GM06990 (cell line): ENCODE measurements around the gene ZBTB49.

ENCODE experiments used
- DNase-seq: peaks from one replicate; pipeline ENCODE4 v3.0.0-alpha.2; 2011; ENCODE audit not compliant: insufficient read length; ENCODE audit errors: extremely low read depth
- H3K27me3 ChIP-seq: replicated peaks from 2 replicates; pipeline ENCODE4 v1.6.0; 2011; ENCODE audit warnings: low read length; ENCODE audit not compliant: control insufficient read depth, insufficient read depth
- H3K36me3 ChIP-seq: 2 replicates; pipeline ENCODE4 v1.5.1; 2011; ENCODE audit warnings: low read length; ENCODE audit not compliant: control insufficient read depth, insufficient read depth
- H3K4me3 ChIP-seq: replicated peaks from 2 replicates; pipeline ENCODE4 v1.5.1; 2011; ENCODE audit warnings: low read depth, mild to moderate bottlenecking, control low read depth, low read length
- CTCF ChIP-seq: IDR thresholded peaks from 2 replicates; pipeline ENCODE4 v1.5.1; 2011; ENCODE audit warnings: low read length, control low read depth, mild to moderate bottlenecking, inconsistent platforms; ENCODE audit not compliant: insufficient read depth, poor library complexity, severe bottlenecking

Gene ZBTB49

GRCh38 chr4:4271912-4272311 lies 18.1 kb upstream of the ZBTB49 start:
- H3K27me3 ChIP-seq = no peaks in the 10 kb centered on the region
- H3K4me3 ChIP-seq = no peak overlapping the region
- peak; percentile 8 for TF ChIP-seq CTCF
- no peak for DNase-seq
- H3K36me3 ChIP-seq = peaks cover 16% of the 10 kb centered on the region

- Histone ChIP-seq H3K27me3 (no peaks in the 10 kb centered on the region), H3K36me3 (peaks cover 21% of the 10 kb centered on the region), H3K4me3 (no peak overlapping the region)
- DNase-seq = no peak
- TF ChIP-seq CTCF = no peak
These were observed 15.8 kb upstream of the ZBTB49 start for GRCh38 chr4:4274226-4274625.

DNA sequence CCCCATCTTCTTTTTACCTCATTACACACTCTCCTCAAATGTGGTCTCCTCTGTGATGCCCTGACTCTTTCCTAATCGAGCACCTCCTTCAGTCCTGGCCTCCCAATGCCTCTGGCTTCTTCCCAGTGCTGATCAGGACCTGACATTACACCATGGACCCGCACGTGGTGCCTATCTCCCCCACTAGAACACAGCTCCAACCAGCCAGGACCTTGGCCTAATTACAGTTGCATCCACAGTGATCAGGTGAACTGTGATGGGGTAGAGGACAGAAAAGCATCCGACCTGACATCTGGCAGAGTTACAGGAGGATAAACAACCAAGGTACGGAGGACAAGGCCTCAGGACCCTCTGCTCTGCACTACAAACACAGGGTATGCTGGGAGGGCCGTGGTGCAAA lies 12.5 kb upstream of the ZBTB49 start:
- Histone ChIP-seq H3K36me3 (peaks cover 20% of the 10 kb centered on the region), H3K4me3 (no peak overlapping the region), H3K27me3 (no peaks in the 10 kb centered on the region)
- no peak for DNase-seq
- TF ChIP-seq CTCF = no peak

GRCh38 chr4:4281787-4282186 lies 8.3 kb upstream of the ZBTB49 start:
- TF ChIP-seq CTCF = no peak
- DNase-seq = no peak
- H3K27me3 ChIP-seq = no peaks in the 10 kb centered on the region
- H3K4me3 ChIP-seq = no peak overlapping the region
- peaks cover 21% of the 10 kb centered on the region for H3K36me3 ChIP-seq

GRCh38 chr4:4284827-4285618 lies 5.0 kb upstream of the ZBTB49 start:
- no peak for DNase-seq
- Histone ChIP-seq H3K4me3 (no peak overlapping the region), H3K36me3 (peaks cover 16% of the 10 kb centered on the region), H3K27me3 (no peaks in the 10 kb centered on the region)
- TF ChIP-seq CTCF = no peak
